HG03159 (cell line): Measurements from ENCODE around the gene HTR3A.

Experiments used
- ATAC-seq: cut with Tn5 transposase; IDR thresholded peaks from one replicate; pipeline ENCODE4 v1.9.1; 2021; ENCODE audit warnings: mild to moderate bottlenecking, moderate library complexity; ENCODE audit not compliant: unreplicated experiment

The HTR3A gene

DNA sequence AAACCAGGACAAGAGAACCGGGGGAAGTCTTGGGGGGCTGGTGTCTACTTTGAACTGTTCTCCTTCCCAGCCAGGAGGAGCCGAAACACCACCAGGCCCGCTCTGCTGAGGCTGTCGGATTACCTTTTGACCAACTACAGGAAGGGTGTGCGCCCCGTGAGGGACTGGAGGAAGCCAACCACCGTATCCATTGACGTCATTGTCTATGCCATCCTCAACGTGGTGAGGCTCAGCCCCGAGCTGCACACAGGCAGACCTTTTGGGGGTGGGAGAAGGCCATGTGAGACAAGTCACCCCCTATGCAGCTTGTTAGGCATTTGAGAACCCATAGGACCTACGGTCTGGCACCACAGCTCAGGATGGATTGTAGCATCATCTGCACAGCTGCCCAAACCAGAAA, 2.8 kb downstream of the HTR3A start:
- no peak for ATAC-seq

GRCh38 chr11:113979431-113979830, 4.5 kb downstream of the HTR3A start:
- ATAC-seq: no peak

DNA sequence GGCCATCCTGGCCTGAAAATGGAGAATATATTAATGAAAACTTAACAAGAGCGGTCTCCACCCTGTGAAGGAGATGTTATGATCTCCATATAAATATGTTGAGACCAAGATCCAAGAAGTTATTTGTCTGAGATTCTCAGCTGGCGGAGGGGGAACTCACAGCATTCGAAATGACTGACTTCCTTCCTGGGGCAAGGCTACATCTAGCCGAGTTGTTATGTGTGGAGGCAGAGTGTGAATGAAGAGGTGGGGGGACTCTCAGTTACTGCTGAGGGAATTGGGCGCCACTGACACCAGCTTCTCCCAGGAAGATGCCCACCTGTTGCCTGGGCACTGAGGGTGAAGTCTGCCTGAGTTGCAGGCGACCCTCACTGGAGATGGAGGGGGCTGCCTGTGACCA, 5.9 kb downstream of the HTR3A start:
- ATAC-seq: no peak

DNA sequence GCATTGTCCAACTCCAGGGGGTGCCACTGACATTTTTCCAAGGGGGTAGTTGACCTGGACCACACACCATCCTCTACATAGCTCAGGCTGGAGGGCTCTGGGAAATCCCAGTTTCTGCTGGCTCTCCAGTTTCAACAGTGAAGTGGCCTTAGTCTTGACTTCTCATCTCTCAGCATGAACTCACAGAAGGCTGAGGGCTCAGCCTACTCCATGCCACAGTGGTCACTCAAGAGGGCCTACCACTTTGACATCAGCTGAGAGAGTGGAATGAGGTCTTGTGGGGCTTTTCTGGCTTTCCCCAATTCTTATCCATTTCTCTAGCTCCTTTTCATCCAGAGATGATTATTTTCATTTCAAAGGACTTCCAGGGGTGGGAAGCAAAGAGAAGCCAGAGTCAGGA, 7.4 kb downstream of the HTR3A start:
- ATAC-seq: no peak

DNA sequence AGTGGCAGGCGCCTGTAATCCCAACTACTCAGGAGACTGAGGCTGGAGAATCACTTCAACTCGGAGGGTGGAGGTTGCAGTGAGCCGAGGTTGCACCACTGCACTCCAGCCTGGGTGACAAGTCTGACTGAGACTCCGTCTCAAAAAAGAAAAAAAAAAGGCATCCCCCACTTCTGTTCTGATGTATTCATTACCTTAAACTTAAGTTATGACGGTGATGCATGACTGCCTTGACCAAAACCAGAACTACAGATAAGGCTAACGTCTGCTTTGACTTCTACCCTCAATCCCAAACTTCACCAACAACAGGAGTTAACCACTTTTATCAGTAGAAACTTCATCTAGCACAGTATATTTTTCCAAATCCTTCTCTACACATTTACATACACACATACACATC, 9.9 kb downstream of the HTR3A start:
- ATAC-seq: no peak

- ATAC-seq: no peak
Measured at GRCh38 chr11:113985906-113986305, 11.0 kb downstream of the HTR3A start.

DNA sequence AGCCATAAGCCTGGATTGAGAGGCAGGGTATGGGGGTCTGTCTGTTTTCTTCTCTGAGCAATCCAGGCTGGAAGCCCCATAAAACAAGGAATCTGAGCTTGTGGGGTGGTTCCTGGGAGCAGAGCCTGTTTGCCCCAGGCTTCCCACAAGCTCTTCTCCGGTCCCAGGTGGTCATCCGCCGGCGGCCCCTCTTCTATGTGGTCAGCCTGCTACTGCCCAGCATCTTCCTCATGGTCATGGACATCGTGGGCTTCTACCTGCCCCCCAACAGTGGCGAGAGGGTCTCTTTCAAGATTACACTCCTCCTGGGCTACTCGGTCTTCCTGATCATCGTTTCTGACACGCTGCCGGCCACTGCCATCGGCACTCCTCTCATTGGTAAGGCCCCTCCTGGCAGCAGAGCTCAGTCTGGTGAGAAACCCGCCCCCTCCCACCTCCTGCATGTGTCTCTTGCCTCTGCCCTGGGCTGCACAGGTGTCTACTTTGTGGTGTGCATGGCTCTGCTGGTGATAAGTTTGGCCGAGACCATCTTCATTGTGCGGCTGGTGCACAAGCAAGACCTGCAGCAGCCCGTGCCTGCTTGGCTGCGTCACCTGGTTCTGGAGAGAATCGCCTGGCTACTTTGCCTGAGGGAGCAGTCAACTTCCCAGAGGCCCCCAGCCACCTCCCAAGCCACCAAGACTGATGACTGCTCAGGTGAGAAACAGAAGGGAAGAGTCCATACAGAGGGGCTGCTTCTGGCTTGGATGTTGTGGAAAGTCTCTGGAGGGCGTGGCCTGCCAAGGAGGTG, 11.6 kb downstream of the HTR3A start:
- no peak for ATAC-seq

DNA sequence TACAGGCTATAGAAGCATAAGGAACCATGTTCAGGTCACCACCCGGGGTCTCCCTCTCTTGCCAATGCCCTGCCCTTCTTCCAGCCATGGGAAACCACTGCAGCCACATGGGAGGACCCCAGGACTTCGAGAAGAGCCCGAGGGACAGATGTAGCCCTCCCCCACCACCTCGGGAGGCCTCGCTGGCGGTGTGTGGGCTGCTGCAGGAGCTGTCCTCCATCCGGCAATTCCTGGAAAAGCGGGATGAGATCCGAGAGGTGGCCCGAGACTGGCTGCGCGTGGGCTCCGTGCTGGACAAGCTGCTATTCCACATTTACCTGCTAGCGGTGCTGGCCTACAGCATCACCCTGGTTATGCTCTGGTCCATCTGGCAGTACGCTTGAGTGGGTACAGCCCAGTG, 14.5 kb downstream of the HTR3A start:
- no peak for ATAC-seq

GRCh38 chr11:113989916-113990315, 15.0 kb downstream of the HTR3A start:
- ATAC-seq: no peak

- ATAC-seq: no peak
Measured at GRCh38 chr11:113991170-113991569, 16.3 kb downstream of the HTR3A start.

DNA sequence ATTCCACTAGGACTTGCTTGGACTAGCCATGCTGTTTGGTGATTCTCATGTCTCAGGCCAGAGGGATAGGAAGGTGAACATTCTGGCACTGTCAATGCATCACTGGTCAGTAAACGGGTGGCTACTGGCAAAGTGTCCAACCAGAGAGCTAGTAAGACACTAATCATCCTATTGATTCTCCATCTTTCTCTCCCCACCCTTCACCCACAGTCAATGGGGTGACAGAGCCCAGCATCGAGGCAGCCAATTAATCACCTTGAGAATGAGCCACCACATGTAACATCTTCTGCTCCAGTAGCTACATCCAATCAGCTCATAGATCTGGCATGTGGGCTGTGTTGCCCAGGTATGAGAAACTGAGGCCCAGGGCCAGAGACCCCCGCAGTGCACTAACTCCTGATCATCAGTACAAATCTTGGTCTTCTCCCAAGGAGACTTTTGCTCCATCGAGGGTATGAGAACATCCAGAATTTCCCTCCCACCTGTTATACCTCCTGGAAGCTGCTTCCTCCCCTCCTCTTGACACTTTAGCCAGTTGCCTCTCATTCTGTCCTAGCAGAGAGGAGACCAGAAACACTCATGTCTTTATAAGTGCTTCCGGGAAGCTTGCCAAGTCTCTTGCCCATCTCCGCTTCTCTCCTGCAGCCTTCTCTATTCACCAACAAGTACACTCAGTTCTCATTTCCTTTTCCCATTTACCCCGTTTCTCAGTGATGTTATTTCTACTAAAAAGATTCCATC, 17.0 kb downstream of the HTR3A start:
- no peak for ATAC-seq

DNA sequence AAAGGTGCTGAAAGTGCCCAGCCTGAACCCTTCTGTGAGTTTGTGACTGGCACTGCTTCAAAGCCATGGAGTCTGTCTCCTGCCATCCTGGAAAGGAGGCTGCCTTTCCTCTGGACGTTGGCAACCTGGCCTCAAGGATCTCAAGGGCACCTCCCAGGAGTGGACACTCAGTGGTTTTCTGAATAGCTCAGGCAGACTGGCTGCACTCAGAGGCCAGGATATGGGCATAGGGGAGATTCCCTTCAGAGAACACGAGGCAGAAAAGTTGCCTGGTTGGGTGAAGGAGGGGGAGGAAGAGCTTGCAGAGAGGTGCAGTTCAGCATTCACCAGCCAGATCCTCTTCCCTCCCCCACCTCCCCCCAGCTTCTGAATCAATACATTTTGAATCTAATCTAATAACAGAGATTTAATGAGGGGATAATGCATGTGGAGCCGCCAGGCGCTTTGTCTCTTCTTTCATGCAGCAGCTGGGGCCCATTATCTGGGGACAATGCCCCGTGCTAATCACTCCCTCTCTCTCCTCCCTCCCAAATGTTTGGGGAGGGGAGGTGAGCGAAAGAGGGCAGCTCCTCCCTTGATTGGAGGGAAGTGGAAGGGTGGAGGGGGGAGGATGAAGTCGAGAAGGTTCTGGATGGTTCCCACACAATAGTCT, 17.7 kb downstream of the HTR3A start:
- no peak for ATAC-seq

DNA sequence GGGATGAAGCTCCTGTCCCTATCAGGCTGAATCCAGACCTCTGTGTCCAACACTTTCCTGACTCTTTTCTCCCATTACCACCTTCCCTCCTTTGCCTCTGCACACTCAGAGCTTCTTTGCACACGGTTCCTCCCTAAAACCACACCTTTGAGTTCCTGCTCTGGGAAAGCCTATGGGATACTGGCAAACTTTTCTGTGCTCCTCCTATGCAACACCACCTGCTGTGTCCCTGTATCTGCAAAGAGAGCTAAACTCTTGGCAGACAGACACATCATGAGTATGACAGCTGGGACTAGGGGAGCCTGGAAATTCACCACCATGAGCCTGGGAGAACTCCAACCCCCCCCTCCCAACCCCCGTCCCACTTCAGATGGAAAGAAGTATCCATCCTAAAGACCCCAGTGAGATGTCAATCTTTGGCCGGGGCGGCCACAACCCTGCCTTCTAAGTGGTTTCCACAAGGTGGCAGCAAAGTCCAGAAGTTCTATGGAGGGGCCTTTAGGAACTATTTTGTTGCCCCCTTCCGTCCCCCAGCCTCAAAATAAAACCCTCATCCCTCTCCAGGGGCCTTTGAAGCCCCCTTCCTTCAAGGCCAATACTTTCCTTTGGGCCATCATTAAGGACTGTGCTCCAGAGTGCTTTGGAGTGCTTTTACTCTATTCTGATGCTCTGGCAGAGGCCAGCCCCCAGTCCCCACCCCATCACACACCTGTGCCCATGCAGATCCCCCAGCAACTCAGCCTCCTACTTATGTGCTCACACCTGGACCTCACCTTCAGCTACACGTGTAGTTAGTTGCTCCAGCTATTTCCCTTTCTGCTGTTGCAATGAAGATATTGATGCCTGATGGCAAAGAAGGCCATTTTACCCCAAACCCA, 19.4 kb downstream of the HTR3A start:
- no peak for ATAC-seq

DNA sequence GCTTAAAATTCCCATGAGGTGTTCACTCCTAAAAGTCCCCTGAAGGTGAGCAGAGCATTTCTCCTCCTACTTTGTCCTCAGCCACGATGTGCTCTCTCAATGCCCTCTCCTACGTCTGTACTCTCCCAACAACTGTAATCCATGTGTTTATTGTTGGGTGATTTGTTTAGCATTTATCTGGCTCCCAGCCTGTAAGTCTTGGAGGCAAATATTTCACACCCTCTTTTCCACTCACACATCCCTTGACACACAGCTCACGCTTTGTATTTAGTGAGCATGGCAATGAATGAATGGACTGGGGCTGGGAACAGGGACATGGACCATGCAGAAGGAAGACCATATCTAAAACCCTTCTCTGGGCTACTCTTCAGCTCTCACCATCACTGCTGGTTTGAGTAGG, 22.6 kb downstream of the HTR3A start:
- no peak for ATAC-seq

DNA sequence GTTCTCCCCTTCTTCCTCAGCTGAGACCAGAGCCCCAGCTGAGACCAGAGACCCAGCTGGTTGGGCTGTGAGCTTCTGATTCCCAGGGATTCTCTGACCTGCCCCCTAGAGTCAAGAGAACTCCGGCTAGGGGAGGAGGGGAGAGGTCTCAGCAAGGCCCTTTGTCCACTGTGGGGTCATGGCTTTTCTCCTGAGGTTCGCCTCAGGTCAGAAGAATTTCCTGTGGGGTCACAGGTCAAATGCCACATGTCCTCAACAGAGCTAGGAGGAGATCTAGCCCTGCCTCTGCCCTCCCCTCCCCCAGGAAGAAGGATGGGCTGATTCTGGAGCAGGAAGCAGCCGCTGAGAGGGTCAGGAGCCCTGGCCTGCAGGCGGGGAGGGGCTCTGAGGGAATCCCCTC, 23.7 kb downstream of the HTR3A start:
- no peak for ATAC-seq

GRCh38 chr11:114000526-114000925, 25.6 kb downstream of the HTR3A start:
- ATAC-seq: no peak

GRCh38 chr11:114001416-114001815, 26.5 kb downstream of the HTR3A start:
- ATAC-seq: no peak

- ATAC-seq: no peak
Measured at GRCh38 chr11:114008331-114008730, 33.4 kb downstream of the HTR3A start.

- ATAC-seq: no peak
Measured at GRCh38 chr11:114010931-114011330, 36.0 kb downstream of the HTR3A start.

DNA sequence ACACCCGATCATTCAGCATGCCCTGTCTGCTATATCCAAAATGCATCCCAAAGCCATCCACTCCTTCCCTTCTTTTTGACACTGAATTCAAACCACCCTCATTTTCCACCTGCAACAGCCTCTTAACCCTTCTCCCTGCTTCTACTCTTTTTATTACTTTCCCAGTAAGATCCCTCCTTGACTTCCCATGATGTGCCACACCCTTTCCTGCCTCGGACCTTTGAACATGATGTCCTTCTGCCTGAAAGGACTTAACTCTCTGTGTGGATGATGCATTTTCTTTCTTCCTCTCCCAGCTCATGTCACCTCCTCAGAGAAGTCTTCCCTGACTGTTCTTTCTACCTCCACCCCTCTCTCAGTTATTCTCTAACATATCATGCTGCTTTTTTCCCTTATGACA, 36.5 kb downstream of the HTR3A start:
- ATAC-seq: no peak

- ATAC-seq: no peak
Measured at GRCh38 chr11:114015117-114015516, 40.2 kb downstream of the HTR3A start.
